Suppressor macrophage treated with lipopolysaccharide for 1 hour (primary cell): ENCODE results near the gene SMIM9.
"Not testable (repeated sequence)": the region's sequence is repeated elsewhere in the genome, so short reads cannot be mapped to it uniquely, and the experiment has no call there.

Experiments
- DNase-seq, 3 donors: peaks; one replicate each; pipeline ENCODE4 v3.0.0-alpha.2; 2020 to 2022

Gene SMIM9

GRCh38 chrX:154834562-154834961 lies at the start of gene SMIM9:
Gene SMIM9 (minus strand): TSS chrX:154834662. CDS start chrX:154830856, 3,806 bp downstream.
- DNase-seq: no peak

- not testable (repeated sequence) for DNase-seq
Observed at GRCh38 chrX:154884069-154884468, 49.6 kb upstream of the SMIM9 start.

- peak in 2 of 3 donors; percentile 1 to 22 for DNase-seq
Observed at GRCh38 chrX:154873329-154873728, 38.9 kb upstream of the SMIM9 start.

GRCh38 chrX:154868522-154868921 lies 34.1 kb upstream of the SMIM9 start:
- DNase-seq: not testable (repeated sequence)

- DNase-seq: no peak
Observed at GRCh38 chrX:154855256-154855655, 20.8 kb upstream of the SMIM9 start.

- DNase-seq: no peak
Observed at GRCh38 chrX:154850957-154851611, 16.6 kb upstream of the SMIM9 start.

GRCh38 chrX:154840856-154841255 lies 6.4 kb upstream of the SMIM9 start:
- peak; percentile 47 to 72 (median 70) for DNase-seq

- DNase-seq: no peak
Observed at GRCh38 chrX:154836163-154836562, 1.7 kb upstream of the SMIM9 start.

GRCh38 chrX:154833746-154834274 lies 652 bp downstream of the SMIM9 start:
- no peak for DNase-seq

GRCh38 chrX:154829926-154830442 lies 4.5 kb downstream of the SMIM9 start:
- no peak for DNase-seq

GRCh38 chrX:154829134-154829533 lies 5.3 kb downstream of the SMIM9 start:
- peak in 1 of 3 donors; percentile 1 for DNase-seq

- DNase-seq: no peak
Observed at GRCh38 chrX:154828016-154828408, 6.5 kb downstream of the SMIM9 start.

- peak; percentile 27 to 60 (median 28) for DNase-seq
Observed at GRCh38 chrX:154827194-154828015, 7.1 kb downstream of the SMIM9 start.

- not testable (repeated sequence) for DNase-seq
Observed at GRCh38 chrX:154825586-154825985, 8.9 kb downstream of the SMIM9 start.

- no peak for DNase-seq
Observed at GRCh38 chrX:154824638-154825037, 9.8 kb downstream of the SMIM9 start.

- DNase-seq: no peak
Observed at GRCh38 chrX:154822029-154822428, 12.4 kb downstream of the SMIM9 start.

- no peak for DNase-seq
Observed at GRCh38 chrX:154821523-154821922, 12.9 kb downstream of the SMIM9 start.

GRCh38 chrX:154819771-154820341 lies 14.6 kb downstream of the SMIM9 start:
- DNase-seq: no peak

- DNase-seq: no peak
Observed at GRCh38 chrX:154818916-154819770, 15.3 kb downstream of the SMIM9 start.

- not testable (repeated sequence) for DNase-seq
Observed at GRCh38 chrX:154817048-154817618, 17.3 kb downstream of the SMIM9 start.

- not testable (repeated sequence) for DNase-seq
Observed at GRCh38 chrX:154816326-154816898, 18.1 kb downstream of the SMIM9 start.
